ENCODE data around the gene TMEM131. TPM values are rescaled to one million over a fixed set of nuclear protein-coding genes. Genes with fewer than 3 reads are reported as not detected.

The TMEM131 gene
- total RNA-seq, 1 donor from 2014 or later = 38.0 TPM

DNA sequence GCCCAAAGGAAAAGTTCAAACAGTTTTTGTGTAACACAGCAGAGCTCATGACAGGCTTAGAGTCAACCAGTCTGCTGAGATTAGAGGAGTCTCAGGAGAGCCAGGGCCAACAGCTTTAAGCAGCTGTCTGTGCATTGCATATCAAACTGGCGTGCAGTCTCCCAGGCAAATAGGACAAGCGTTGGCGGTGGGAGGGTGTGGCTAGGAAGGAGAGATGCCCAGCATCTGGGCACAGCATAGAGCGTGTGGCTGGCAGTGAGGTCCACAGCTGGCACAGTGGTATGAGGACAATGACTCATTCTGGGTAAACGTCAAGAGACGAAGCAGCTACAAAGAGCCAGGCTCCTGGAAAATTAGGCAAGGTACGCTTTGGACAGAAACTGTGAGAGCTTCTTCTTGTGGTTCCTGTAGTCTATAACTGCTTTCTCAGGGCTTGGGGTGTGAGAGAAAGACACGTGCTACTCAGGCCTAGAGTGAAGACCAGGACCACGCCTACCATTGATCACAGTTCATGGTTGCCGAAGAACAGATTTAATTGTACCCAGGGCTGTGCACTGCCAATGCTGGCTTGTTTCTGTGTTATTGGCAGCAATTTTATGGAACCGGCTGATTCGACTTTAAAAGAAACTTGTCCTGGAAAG is 267.5 kb downstream of the TMEM131 start:
- intact Hi-C loops (cut with micrococcal nuclease) = no loop called here

DNA sequence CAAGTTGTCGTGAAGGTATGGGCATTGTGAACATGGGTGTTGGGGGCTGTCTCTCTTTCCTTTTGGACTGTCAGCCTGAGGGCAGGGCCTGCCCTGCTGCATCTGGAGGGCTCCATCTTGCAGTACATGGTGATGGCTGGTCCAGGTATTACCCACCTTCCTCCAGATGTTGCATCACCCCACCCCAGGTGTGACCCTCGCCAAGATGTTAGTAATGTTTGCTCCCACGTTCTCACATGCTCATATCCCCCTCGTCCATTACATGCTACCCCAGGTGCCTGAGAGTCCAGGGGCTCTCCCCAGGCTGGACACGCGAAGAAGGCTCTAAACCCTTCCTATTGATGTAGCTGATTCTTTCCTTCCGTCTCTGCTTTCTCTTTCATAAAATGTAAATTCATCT is 268.5 kb downstream of the TMEM131 start:
- intact Hi-C loops (cut with micrococcal nuclease) = no loop called here

DNA sequence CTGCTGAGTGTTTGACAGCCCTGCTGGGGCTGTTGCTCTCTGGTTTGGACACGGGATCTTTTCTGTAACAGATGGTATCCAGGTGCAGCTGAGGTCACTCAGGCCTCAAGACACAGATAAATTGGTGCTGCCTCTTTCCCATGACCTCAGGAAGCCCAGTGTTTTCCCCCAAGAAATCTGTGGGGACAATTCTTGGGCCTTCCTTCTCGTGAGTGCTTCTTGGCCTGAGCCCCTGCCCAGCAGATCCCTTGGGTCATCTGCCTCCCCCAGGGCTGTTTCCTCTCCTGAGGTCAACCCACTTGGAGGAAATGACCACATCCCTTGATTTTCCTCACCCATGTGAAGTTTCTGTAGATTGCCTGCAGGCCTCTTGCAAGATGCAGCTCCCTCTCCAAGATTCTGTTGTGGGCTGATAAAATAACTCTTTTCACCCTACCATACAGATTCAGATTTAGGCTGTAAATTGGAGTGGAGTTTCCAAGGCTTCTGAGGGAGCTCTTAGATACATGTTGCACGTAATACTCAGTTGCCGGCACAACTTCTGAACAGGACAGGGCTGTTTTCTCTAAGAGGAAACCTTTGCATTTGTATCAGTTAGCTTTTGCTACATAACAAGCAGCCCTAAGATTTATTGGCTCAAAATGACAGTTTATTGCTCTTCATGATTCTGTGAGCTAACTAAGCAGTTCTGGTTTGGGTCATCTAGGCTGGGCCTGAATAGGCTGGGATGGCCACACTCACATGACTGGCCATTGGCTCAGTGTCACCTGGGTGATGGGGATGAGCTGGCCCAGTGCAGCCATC is 269.3 kb downstream of the TMEM131 start:
- intact Hi-C loops (cut with micrococcal nuclease) = no loop called here

DNA sequence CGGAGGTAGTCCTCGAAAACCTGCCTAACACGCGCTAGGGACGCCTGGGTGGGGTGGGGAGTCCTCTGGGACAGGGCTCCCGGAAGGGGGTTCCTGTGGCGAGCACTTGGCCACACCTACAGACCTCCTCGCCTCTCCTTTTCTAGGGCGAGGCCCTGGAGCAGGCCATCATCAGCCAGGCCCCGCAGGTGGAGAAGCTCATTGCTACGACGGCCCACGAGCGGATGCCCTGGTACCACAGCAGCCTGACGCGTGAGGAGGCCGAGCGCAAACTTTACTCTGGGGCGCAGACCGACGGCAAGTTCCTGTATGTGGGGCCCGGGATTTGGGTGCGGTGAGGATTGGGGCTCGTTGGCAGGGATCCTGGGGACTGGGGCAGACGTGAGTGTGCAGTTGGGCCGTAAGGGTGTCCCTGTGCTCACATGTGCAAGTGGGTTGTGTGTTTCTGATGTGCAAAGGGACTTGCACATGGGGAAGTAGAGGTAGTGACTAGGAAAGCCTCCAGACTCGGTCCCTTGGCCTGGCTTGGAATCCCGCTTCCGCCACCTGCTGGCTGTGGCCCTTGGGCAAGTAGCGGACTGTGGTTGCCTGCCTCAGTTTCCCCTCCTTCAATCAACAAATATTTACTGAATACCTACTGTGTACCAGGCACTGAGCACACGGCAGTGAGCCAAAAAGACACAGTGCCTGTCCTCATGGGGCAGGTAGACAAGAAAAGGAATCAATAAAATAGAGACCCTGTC is 270.6 kb downstream of the TMEM131 start:
- intact Hi-C loops (cut with micrococcal nuclease) = no loop called here

DNA sequence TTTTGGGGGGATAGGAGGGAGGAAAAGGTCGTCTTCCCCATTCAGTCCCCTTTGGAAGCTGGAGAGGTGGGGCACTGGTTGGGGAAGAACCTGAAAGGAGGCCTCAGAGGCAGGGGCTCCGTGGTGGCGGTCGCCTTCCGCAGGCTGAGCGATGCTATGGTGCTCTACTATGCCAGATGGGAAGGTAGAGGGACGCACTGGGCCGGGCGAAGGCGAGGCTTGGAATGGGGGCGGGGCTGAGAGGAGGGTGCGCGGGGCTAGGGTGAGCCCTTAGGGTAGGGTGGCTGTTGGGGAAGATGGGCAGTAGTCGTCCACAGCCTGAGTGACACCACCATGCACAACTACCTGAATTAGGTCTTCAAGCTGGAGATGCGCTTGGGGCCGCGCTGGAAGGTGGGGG is 271.2 kb downstream of the TMEM131 start:
- intact Hi-C loops (cut with micrococcal nuclease) = no loop called here

DNA sequence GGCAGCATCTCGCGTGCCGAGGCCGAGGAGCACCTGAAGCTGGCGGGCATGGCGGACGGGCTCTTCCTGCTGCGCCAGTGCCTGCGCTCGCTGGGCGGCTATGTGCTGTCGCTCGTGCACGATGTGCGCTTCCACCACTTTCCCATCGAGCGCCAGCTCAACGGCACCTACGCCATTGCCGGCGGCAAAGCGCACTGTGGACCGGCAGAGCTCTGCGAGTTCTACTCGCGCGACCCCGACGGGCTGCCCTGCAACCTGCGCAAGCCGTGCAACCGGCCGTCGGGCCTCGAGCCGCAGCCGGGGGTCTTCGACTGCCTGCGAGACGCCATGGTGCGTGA is 271.7 kb downstream of the TMEM131 start:
- intact Hi-C loops (cut with micrococcal nuclease) = no loop called here

DNA sequence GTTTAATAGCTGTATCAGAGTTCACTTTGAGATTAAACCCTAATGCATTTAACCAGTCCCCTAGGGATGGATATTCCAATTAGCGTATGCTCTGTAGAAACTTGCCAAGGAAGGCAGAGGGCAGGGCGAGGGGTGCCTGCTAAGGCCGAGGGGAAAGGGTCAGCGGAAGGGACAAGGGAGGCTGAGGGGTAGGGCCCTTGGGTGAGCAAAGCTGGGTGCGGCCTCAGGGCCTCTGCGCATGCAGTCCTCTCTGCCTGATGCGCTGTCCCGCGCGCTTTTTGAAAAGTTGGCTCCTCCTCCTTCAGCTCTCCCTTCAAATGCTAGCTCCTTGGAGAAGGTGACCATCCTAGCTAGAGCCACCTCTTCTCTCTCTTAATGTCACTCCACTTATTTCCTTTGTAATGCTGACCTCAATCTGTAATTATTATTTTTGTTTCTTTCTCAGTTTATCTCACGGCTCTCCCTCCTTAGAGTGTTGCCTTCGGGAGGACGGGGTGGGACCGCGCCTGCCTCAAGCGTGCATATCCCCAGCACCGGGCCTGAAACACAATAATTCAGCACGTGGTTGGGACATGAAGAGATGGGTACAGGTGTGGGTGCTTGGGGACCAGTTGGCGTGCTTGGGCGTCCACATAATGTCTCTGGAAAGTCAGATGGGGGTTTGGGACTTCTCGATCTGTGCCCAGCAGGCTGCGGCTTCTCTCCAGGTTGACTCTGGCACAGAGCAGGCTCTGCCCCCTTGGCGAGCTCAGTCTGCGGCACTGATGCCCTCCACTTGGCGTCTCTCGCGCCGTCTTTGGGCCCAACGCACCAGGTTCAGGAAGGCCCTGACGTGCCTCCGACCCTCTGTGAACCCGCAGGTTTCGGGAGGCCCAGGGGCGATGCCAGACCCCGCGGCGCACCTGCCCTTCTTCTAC is 272.3 kb downstream of the TMEM131 start:
- intact Hi-C loops (cut with micrococcal nuclease) = no loop called here

DNA sequence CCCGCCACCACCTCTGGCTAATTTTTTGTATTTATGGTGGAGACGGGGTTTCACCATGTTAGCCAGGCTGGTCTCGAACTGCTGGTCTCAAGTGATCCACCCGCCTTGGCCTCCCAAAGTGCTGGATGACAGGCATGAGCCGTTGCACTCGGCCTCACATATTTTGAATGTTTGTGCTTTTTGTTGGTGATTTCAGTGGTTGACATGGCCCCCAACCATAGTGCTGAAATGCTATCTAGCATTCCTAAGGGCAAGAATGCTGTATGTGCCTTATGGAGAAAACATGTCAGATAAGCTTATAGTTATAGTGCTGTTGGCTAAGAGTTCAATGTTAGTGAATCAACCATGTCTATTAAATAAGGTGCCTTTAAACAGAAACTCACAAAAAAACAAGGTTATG is 273.5 kb downstream of the TMEM131 start:
- intact Hi-C loops (cut with micrococcal nuclease) = no loop called here

DNA sequence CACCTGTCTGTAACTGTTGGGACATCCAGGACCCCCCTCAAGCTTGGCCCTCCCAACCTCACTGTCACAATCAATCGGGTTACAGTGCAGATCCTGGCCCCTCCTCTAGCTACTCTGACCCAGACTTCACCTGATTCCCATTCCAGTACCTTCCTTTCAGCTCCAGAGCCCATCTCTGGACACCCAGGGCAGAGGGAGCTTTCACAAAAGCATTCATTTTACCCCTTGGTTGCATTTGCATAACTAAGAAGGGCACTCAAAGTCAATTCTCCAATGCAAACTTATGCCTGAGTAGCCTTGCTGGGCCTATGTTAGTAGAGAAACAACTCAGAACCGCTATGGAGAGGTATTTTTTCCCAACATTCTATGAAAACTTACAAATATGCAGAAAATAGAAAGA is 275.0 kb downstream of the TMEM131 start:
- intact Hi-C loops (cut with micrococcal nuclease) = no loop called here

DNA sequence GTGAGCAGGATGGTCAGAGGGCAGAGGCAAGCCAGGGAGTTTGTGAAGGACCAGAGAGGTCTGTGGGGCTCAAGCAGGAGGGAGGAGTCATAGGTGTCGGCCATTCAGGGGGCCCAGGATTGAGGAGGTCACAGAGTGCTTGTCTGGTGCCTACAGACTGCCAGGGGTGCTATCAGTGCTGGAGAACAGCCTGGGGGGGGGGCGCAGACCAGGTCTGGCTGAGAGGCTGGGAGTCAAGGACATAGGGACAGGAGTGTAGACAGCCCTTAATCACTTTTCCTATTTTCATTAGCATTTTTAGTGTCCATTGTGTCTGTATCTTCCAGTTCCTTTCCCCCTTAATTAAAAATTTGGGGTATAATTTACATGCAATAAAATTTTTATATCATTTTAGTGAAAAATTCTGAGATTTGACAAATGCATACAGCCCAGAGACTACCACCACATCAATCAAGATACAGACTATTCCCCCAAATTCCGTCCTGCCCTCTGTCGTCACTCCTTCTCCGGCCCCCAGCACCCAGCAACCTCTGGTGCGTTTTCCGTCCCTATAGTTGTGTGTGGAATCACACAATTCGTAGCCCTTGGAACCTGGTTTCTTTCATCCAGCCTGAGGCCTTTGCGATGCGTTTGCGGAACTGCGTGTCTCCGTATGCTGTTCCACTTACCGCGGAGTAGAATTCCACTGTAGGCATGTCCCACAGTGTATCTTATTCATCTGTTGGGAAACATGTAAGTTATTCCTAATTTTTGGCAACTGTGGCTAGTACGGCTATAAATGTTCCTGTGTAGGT is 276.2 kb downstream of the TMEM131 start:
- intact Hi-C loops (cut with micrococcal nuclease) = loop anchor here (10.0 kb wide), 1 partner anchor 365 kb away; the partner anchor contains the start of gene VWA3B

DNA sequence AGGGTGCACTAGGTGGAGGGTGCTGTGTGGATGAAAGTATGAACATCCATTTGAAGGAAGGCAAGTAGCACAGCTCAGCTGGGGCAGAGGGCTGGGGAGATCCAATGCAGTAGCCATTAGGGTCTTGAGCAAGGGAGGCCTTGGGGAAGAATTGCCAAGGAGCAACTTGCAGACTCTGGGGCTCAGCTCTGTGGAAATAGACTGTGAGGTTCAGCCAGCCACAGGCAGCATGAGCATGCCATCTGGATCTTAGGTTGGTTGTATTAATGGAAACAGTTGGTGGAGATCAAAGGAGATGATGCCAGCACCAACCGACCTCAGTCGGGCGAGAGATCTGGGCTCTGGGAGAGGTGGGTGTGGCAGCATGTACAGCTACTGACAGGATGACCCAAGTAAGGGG is 276.8 kb downstream of the TMEM131 start:
- intact Hi-C loops (cut with micrococcal nuclease) = loop anchor here (1.0 to 10.0 kb wide), 3 partner anchors 26 to 366 kb away; partner anchors contain the start of gene VWA3B

DNA sequence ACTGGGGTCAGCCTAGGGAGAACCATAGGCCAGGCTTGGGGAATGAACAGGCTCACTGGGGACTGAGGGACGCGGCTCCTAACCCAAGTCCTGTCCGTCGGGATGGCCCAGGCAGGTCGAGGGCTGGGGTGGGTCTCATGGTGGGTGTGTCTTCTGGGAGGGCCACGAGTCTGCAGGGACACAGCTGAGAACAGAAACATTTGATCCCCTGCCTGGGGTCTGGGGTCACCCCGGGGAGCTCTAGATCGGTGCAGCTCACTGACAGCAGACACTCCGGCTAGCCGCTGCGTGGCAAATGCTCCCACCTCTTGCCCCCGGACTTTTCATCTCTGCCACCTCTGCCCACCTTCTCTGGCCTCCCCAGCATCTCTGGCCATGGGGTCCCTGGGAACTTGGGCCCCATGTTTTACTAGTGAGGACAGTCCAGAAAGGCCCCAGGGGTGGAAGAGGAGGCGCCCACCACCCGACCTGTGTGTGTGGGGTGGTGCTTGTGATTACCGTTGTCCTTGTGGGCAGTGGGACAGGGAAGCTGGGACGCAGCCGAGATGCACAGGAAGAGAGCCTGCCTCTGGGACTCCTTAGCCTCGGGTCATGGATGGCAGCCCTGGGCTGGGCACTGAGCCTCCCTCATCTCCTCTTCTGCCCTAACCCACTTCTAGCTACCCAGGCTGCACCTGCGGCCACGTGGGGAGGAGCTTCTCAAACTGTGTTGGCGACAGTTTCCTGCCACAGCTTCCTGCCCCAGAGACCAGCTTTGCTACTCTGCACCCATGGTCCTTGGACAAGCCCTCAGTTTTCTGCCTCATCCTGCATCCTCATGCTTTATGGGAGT is 277.5 kb downstream of the TMEM131 start:
- intact Hi-C loops (cut with micrococcal nuclease) = loop anchor here (1.0 to 10.0 kb wide), 3 partner anchors 27 to 367 kb away; partner anchors contain the start of gene VWA3B

DNA sequence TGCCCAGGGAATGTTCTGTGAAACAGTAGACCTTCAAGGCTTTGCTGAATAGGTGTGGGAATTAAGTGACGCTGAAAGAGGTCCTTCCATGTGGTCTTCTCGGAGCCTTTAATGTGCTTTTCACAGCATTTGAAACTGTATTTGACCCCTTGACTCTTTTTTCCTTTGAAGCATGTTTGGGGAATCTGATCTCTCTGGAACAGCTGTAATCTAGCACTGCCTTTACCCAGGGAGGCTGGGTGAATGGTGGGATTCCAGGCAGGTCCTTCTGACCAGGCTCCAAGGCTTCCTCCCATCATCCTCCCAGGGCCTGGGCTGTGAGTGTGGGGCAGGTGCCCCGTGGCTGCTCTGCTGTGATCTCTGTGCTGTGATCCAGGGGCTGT is 278.1 kb downstream of the TMEM131 start:
- intact Hi-C loops (cut with micrococcal nuclease) = loop anchor here (10.0 kb wide), 1 partner anchor 367 kb away; the partner anchor contains the start of gene VWA3B

DNA sequence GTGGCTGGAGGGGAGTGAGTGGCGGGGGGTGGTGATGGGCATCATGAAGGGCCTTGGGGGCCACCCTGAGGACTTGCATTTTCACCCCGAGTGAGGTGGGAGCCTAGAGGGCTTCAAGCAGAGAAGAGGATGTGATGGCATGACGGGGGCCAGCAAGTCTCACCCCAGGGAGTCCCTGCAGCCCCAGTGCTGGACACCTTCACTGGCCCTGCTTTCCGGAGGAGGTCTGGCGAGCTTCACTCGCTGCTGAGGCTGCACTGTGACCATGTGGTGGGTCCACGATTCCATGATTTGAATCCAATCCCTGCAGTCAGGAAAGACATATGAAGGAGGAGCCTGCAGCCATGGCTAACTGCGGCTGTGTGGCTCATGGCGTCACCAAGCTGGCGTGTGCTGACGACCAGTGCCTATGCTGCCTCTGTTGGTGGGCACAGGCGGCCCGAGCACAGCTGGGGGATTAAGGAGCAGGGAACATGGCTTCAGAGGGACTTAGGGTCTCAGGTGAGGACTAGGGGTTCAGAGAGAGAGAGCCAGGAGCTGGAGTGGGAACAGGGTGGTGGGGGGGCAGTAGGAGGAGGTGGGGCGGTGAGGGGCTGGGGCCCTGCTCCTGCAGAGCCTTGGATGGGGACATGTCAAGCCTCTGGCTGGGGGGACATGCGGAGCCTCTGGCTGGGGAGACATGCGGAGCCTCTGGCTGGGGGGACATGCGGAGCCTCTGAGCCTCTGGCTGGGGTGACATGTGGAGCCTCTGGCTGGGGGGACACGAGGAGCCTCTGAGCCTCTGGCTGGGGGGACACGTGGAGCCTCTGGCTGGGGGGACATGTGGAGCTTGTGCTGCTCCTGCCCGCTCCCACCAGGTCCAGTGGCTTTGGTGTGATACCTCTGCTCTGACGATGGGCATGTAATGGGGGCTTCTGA is 278.8 kb downstream of the TMEM131 start:
- intact Hi-C loops (cut with micrococcal nuclease) = loop anchor here (10.0 kb wide), 1 partner anchor 368 kb away; the partner anchor contains the start of gene VWA3B

DNA sequence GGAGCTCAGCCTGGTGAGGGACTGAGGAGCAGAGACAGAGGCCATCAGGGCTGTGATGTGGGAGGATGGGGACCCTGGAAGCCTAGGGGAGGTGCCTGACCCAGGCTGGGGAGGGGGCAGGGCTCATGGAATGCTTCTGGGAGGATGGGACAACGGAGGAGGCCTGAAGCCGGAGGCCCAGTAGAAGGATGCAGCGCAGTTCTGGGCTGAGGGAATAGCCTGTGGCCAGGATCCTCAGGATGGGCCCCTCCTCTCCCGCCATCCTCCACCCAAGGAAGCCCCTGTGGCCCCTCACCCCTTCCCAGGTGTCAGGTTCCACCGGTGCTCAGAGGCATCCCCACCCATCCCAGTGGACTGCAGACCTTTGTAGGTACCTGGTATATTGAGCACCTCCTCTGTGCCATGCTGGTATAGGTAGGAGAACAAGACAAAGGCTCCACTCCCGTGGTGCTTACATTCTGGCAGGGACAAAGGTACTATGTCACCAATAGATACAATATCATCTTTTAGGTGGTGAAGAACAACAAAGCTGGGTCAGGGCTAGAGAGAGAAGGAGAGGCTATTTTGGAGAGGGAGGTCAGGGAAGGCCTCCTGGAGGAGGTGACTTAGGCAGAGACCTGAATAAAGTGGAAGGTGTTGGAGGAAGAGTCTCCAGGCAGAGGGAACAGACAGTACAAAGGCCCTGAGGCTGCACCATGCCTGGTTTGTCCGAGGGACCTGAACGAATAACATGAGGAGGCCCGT is 279.6 kb downstream of the TMEM131 start:
- intact Hi-C loops (cut with micrococcal nuclease) = loop anchor here (10.0 kb wide), 1 partner anchor 369 kb away; the partner anchor contains the start of gene VWA3B

DNA sequence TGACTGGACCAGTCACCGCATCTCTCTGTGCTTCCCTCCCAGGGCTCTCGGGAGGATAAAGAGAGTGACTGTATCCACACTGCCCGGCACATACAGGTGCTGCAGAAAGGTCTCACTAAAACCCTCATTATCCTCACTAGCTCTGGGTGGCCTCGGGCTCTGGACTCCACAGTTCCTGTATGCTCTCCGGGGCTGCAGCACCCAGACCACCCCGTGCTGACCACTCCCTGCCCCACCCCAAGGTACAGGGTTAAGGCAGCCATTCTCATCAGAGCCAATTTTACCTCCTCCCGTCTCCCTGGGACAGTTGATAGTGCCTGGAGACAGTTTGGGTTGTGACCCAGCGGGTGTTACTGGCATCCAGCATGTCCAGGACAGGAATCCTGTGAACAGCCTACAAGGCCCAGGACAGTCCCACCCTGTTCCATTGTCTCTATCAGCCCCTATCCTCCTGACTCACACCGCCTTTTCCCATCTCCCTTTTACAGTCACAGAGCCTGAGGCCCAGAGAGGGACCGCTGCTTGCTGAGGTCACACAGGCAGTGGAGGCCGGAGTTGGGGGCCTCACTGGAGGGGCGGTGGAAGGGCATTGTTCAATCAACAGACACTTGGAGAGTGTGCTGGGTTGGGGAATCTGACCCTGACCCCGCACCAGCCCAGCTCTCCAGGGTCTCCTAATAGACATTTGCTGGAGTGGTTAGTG is 280.6 kb downstream of the TMEM131 start:
- intact Hi-C loops (cut with micrococcal nuclease) = loop anchor here (5.0 to 10.0 kb wide), 4 partner anchors 370 to 1437 kb away; partner anchors contain the start of genes COA5, LIPT1, TSGA10 and UNC50

Data from T-helper 1 cell treated with Interleukin-12 subunit alpha and Interleukin-12 subunit beta and Interleukin-4 antibody, amounts not matched to agents 30 ng/mL and 1 ng/mL, for 36 hours (primary cell).